Activated gamma-delta T cell treated with Interleukin-2 at 50 U/mL for 16 hours (primary cell): ENCODE data around the gene ZNF700.
"Not testable (repeated sequence)": the region's sequence is repeated elsewhere in the genome, so short reads cannot be mapped to it uniquely, and the experiment has no call there.

Source experiments
- DNase-seq: peaks from one replicate; pipeline ENCODE4 v3.0.0-alpha.2; 2020

ZNF700 gene

DNA sequence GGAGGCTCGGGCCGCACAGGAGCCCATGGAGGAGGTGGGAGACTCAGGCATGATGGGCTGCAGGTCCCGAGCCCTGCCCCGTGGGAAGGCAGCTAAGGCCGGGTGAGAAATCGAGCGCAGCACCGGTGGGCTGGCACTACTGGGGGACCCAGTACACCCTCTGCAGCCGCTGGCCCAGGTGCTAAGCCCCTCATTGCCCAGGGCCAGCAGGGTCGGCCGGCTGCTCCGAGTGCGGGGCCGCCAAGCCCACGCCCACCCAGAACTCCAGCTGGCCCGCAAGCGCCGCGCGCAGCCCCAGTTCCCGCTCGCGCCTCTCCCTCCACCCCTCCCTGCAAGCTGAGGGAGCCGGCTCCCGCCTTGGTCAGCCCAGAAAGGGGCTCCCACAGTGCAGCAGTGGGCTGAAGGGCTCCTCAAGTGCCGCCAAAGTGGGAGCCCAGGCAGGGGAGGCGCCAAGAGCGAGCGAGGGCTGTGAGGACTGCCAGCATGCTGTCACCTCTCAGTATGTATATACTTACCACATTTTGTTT is 16.5 kb downstream of the ZNF700 start:
- DNase-seq: not testable (repeated sequence)

DNA sequence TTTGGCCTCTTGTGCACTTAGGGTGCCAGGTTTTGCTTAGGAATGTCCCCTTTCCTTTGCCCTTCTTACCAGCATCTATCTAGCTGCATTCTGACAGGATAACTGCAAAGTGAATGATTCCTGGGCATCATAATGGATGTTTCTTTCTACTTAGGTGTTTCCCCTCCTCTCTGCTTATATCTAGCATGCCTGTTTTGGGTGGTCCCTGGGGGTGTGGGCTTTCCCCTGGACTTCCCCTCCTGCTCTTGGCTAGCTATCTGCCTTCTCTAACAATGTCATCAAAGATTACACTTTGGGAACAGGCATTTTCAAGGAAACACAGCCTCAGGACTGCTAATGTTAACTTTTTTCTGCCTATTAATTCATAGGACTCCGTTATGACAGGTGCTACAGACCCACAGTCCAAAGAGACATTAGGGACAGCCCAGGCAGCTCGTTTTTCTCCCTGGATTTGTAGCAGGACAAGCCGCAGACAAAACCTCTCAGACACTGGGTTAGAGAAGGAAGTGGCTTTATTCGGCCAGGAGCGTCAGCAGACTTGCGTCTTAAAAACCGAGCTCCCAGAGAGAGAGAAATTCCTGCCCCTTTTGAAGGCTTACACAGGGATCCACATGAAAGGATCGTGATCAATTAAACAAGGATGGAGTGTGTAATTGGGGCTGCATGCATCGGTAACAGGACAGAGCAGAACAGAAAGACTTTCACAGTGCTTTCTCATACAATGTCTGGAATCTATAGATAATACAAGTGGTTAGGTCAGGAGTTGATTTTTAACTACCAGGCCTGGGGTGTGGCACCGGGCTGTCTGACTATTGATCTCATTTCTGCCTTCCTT is 17.3 kb downstream of the ZNF700 start:
- DNase-seq: no peak

GRCh38 chr19:11942843-11943108 is 17.9 kb downstream of the ZNF700 start:
- no peak for DNase-seq

DNA sequence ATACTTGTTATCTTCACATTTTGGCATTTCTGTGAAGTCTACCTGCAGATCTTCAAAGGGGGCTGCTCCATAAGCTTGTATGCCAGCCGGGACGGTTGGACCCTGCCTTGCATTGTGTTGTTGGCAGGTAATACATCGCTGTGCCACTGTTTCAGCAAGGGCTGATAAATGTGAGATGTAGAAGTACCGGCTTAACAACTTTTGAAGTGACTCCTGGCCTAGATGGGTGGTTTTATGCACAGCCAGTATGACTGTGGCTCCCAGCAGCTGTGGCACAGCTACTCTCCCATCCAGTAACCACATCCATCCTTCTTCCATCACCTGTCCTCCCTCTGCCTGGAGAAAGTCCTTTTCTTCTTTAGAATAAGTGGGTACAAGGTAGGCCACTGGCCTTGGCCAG is 19.7 kb downstream of the ZNF700 start:
- DNase-seq: no peak

- DNase-seq: no peak
Observed at GRCh38 chr19:11948646-11949045, 23.7 kb downstream of the ZNF700 start.

DNA sequence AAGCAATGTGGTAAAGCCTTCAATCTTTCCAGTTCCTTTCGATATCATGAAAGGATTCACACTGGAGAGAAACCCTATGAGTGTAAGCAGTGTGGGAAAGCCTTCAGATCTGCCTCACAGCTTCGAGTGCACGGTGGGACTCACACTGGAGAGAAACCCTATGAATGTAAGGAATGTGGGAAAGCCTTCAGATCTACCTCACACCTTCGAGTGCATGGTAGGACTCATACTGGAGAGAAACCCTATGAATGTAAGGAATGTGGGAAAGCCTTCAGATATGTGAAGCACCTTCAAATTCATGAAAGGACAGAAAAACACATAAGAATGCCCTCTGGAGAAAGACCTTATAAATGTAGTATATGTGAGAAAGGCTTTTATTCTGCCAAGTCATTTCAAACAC is 24.3 kb downstream of the ZNF700 start:
- DNase-seq: no peak

DNA sequence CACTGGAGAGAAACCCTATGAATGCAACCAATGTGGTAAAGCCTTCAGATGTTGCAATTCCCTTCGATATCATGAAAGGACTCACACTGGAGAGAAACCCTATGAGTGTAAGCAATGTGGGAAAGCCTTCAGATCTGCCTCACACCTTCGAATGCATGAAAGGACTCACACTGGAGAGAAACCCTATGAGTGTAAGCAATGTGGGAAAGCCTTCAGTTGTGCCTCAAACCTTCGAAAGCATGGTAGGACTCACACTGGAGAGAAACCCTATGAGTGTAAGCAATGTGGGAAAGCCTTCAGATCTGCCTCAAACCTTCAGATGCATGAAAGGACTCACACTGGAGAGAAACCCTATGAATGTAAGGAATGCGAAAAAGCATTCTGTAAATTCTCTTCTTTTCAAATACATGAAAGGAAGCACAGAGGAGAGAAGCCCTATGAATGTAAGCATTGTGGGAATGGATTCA is 24.7 kb downstream of the ZNF700 start:
- DNase-seq: not testable (repeated sequence)

DNA sequence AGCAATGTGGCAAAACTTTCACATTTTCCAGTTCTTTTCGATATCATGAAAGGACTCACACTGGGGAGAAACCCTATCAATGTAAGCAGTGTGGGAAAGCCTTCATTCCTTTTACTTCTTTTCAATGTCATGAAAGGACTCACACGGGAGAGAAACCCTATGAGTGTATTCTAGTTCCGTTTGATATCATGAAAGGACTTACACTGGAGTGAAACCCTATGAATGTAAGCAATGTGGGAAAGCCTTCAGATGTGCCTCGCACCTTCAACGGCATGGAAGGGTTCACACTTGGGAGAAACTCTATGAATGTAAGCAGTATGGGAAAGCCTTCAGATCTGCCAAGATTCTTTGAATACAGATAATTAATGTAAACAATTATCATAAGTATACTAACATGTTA is 25.4 kb downstream of the ZNF700 start:
- DNase-seq: no peak

DNA sequence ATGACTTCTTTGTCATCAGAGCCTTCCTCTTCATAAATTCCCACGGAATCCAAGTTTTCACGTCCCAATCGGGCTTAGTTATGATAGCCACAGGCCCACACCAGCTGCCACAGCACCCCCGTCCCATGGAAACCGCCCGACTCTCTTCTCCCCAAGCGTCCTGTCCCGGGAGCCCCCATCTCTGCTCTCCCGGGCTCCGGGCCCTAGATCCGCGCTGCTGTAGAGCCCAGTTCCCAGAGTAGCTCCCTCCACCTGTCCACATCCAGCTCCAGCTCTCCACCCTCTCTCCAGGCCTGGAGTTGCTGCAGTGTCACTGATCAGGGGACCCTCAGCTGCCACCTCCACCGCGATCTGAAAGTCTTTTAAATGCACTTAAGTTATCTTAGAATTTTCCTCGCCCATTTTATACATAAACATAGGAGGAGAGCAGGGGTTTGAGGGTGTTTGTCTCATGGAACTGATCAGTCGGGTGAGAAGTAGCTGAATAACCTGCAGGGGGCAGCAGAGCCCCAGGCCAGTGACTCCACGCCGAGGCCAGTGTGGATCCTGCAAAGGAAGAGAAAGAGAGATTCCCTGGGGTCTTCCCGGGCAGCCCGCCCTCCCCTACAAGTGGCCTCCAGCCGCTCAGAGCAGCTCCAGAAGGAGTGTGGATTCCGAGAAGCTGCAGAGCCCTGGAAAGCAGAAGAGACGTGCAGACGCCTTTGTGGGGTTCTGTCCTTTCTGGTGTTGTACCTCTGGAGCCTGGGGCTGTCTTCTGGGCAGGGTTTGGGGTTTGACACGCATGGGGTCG is 38.9 kb downstream of the ZNF700 start:
- peak; percentile 69 for DNase-seq

- DNase-seq: no peak
Observed at GRCh38 chr19:11964496-11964857, 39.6 kb downstream of the ZNF700 start.

- peak; percentile 89 for DNase-seq
Observed at GRCh38 chr19:11964858-11965645, 40.1 kb downstream of the ZNF700 start, which contains the start of gene ZNF763. Gene ZNF763, plus strand, starts transcription at chr19:11965040. Its CDS starts 169 bp downstream, at chr19:11965209.

GRCh38 chr19:11970174-11970573 is 45.3 kb downstream of the ZNF700 start:
- no peak for DNase-seq

DNA sequence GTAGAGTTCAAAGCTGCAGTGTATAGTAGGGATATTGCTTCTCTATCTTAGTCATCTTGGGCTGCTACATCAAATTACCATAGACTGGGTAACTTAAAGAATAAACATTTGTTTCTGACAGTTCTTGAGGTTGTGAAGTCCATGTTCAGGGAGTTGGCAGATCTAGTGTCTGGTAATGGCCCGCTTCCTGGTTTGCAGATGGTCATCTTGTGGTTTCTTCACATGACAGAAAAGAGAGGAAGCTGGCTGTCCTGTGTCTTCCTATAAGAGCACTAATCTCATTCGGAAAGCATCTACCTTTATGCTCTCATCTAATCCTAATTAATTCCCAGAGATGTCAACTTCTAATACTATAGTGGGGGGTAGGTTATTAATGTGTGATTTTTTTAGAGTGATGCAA is 46.1 kb downstream of the ZNF700 start:
- no peak for DNase-seq

GRCh38 chr19:11973019-11973810 is 48.3 kb downstream of the ZNF700 start:
- no peak for DNase-seq

GRCh38 chr19:11978492-11979100 is 53.7 kb downstream of the ZNF700 start:
- no peak for DNase-seq

GRCh38 chr19:11979527-11979926 is 54.6 kb downstream of the ZNF700 start:
- DNase-seq: no peak

DNA sequence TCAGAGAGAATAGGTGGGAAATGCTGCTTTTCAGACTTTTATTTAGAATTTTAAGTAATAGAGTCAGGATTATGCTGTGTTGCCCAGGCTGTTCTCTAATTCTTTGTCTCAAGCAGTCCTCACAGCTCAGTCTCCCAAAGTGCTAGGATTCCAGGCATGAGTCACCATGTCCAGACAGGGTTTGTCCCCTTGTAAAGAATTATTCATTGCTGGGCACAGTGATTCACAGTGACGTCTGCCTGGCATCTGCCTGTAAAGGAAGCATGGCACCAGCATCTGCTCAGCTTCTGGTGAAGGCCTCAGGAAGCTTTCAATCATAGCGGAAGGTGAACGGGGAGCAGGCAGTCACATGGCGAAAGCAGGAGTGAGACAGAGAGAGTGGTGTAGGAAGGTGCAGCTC is 57.6 kb downstream of the ZNF700 start:
- DNase-seq: no peak

DNA sequence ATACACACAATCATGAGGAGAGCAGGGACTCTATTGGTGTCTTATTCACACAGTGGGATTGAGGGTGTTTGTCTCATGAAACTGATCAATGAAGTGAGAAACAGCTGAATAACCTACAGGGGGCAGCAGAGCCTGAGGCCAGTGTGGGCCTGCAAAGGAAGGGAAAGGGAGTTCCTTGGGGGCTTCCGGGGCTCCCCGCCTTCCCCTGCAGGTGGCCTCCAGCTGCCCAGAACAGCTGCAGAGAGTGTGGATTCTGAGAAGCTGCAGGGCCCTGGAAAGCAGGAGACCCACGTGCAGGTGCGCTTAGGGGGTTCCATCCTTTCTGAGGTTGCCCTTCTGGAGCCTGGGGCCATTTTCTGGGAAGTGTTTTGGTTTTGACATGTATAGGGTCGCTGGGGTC is 60.1 kb downstream of the ZNF700 start:
- no peak for DNase-seq

- DNase-seq: no peak
Observed at GRCh38 chr19:11986754-11987153, 61.8 kb downstream of the ZNF700 start.

DNA sequence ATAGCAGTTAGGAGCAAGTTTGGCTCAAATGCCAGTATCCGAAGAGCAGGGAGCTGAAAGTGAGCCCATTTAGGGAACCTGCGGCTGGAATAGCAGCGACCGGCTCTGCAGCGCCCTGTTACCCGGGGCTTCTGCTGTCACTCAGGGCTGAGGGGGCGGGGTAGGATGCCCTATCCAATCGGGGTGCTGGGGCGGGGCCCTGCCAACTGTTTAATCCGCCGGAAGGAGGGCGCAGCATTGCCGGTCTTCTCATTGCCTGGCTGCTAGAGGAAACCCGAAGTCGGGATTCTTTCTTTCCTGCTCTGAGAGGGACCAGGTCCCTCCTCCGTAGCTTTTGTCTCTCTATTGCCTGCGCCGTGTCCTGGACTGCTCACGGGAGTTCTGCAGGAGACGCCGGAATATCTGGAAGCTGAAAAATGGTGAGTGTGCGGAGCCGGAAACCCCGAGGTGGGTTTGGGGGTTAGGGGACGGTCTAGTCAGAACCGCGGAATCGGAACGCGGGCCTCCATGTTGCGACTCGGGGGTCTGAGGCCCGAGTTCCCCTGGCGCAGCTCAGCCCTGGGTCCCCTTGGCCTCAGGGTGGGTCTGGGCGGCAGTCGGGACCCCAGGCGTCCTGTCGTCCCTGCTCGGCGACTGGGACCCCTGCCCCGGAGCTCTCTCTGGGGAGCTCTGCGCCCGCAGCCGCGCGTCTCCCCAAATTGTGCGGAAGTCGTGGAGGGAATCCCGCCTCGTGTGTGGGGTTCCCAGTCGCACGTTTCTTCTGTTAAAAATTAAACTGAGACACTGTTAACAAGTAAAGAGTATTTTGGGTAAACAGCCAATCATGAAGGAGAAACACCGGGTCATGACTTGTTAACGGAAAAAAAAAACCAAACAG is 62.7 kb downstream of the ZNF700 start:
- DNase-seq: peak; percentile 92

- no peak for DNase-seq
Observed at GRCh38 chr19:11989112-11989456, 64.2 kb downstream of the ZNF700 start.
